GM18867 (cell line): Measurements from ENCODE around the gene FGR.

Experiments
- ATAC-seq: cut with Tn5 transposase; IDR thresholded peaks from one replicate; pipeline ENCODE4 v1.9.1; 2021; ENCODE audit warnings: mild to moderate bottlenecking, moderate library complexity; ENCODE audit not compliant: unreplicated experiment

The FGR gene

GRCh38 chr1:27569506-27570291, 65.3 kb downstream of the FGR start:
- no peak for ATAC-seq

- ATAC-seq, result no peak
Measured at GRCh38 chr1:27569088-27569460, 65.9 kb downstream of the FGR start.

DNA sequence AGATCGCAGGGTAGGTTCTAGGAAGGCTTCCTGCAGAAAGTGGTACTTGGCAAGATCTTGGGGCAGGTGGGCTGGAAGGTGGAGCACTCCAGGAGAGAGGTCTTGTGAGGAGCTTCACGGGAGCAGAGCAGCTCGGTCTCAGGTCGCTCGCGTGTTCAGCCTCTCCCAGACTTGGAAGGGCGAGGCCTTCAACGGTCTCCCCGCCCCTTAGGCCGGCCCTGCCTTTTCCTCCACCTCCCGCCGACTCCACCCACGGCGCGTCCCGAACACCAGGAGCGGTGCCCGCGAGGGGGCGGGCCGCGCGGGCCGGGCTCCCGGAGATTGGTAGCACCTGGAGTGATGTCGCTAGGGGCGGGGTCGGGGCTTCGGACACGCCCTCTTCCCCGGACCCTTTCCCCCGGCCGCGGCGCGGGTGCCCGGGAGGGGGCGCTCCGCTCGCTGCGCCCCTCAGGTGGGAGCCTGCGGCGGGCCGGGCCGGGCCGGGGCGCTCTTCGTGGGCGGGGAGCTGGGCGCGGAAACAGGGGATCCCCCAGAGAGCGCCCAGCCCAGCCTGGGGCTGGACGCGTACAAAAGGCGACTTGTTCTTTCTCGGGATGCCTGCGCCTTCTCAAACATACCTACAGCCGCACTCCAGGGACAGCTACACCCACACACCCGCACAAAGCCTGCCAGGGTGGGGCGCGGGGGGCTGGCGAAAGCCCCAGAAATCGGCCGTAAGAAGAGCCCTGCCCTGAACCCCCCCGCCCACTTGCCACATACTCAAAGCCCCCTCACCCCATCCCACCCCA, 66.5 kb downstream of the FGR start:
- peak; percentile 91 for ATAC-seq

GRCh38 chr1:27567971-27568299, 67.0 kb downstream of the FGR start:
- ATAC-seq, result peak; percentile 6

GRCh38 chr1:27567146-27567526, 67.8 kb downstream of the FGR start:
- no peak for ATAC-seq

- ATAC-seq, result no peak
Measured at GRCh38 chr1:27566462-27567145, 68.4 kb downstream of the FGR start.

DNA sequence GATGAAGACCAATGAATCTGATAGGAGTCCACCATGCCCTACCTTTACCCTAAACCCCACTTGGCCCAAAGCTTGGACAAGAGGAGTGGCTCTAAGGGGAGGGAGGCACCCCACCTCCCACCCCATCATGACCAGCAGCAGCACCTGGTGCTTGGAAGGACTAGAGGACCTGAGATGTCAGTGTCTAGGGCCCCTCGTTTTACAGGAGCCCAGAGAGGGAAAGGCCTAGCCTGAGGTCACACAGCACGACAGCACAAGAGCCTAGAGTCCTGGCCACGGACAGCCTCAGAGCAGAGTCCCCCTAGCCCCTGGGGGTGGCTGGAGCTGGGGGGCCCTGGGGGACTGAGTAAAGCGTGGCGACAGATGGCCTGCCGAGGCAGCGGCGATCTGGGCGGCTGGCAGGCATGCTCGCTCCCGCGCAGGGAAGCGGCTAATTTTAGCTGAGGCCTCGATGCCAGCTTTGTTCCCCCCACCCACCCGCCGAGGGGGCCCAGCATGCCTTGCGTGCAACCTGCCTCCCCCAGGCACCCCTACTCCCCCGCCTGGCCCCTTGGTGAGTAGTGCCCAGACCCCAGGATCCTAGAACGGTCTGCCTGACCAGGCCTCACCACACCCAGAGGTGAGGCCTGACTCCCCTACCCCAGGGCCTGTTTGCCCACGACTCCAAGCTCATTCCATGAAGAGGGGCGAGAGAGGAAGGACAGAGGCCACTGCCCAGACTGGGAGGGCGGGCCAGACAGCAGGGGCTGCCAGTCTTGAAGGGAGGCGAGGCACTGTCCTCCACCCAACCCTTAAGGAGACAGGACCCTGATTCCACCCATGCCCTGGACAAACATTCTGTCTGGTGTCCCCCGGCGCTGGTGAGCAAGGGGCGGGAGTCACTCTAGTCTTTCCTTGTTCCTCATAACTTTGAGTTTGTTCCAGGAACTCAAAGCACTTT, 70.0 kb downstream of the FGR start:
- ATAC-seq, result no peak

GRCh38 chr1:27563591-27564471, 71.2 kb downstream of the FGR start:
- ATAC-seq, result no peak

DNA sequence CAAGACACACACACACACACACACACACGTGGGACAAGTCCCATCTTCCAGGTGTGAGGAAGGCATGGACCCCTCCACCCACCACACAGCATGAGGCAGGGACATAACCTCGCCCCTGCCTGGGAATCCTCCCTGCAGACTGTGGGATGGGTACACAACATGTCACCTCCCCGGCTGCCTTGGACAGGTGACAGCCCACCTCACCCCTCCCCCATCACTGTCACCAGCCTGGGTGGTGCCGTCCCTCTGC, 71.7 kb downstream of the FGR start:
- no peak for ATAC-seq

- ATAC-seq, result no peak
Measured at GRCh38 chr1:27562534-27563340, 72.2 kb downstream of the FGR start.
